Smooth muscle cell (in vitro differentiated cells): Measurements from ENCODE around the gene ESR2. TPM values are rescaled to one million over a fixed set of nuclear protein-coding genes. Genes with fewer than 3 reads are reported as not detected.

ENCODE experiments used
- DNase-seq: peaks from one replicate; lab custom pipeline; 2025; ENCODE audit not compliant: unreplicated experiment; lab: John Stamatoyannopoulos, UW
- H2AFZ ChIP-seq: fragments of 200-600 bp; sonication (generic); 2 replicates; pipeline ENCODE4 v1.6.0; 2016; ENCODE audit warnings: antibody characterized with exemption, low read depth, mild to moderate bottlenecking
- H3F3A ChIP-seq: fragments of 200-600 bp; sonication (generic); 2 replicates; pipeline ENCODE4 v1.6.0; 2017; ENCODE audit warnings: antibody characterized with exemption, low read depth
- H3K27ac ChIP-seq: fragments of 200-600 bp; sonication (generic); 2 replicates; pipeline ENCODE4 v1.5.1; 2016; ENCODE audit warnings: low read depth, mild to moderate bottlenecking
- H3K27me3 ChIP-seq: fragments of 200-600 bp; sonication (generic); 2 replicates; pipeline ENCODE4 v1.6.1; 2016; ENCODE audit warnings: low read depth, mild to moderate bottlenecking
- H3K36me3 ChIP-seq: fragments of 200-600 bp; sonication (generic); 2 replicates; pipeline ENCODE4 v1.5.1; 2016; ENCODE audit warnings: low read depth
- H3K4me1 ChIP-seq: fragments of 200-600 bp; sonication (generic); 2 replicates; pipeline ENCODE4 v1.5.1; 2016; ENCODE audit warnings: low read depth
- H3K4me2 ChIP-seq: fragments of 200-600 bp; sonication (generic); 2 replicates; pipeline ENCODE4 v1.6.0; 2016; ENCODE audit warnings: mild to moderate bottlenecking
- H3K4me3 ChIP-seq: fragments of 200-600 bp; sonication (generic); 2 replicates; pipeline ENCODE4 v1.5.1; 2016; ENCODE audit warnings: mild to moderate bottlenecking
- H3K79me2 ChIP-seq: fragments of 200-600 bp; sonication (generic); 2 replicates; pipeline ENCODE4 v1.6.0; 2016; ENCODE audit warnings: low read depth, mild to moderate bottlenecking
- H3K9ac ChIP-seq: fragments of 200-600 bp; sonication (generic); 2 replicates; pipeline ENCODE4 v1.6.0; 2016; ENCODE audit warnings: low read depth
- H3K9me3 ChIP-seq: fragments of 200-600 bp; sonication (generic); replicated peaks from 2 replicates; pipeline ENCODE4 v1.5.1; 2016; ENCODE audit warnings: low read depth
- H4K20me1 ChIP-seq: fragments of 200-600 bp; sonication (generic); 2 replicates; pipeline ENCODE4 v1.6.0; 2016; ENCODE audit warnings: low read depth
- CTCF ChIP-seq: fragments of 200-600 bp; sonication (generic); IDR thresholded peaks from 2 replicates; pipeline ENCODE4 v1.5.1; 2017; ENCODE audit warnings: borderline replicate concordance, mild to moderate bottlenecking, antibody characterized with exemption; ENCODE audit not compliant: insufficient read depth, poor library complexity, severe bottlenecking
- WGBS: methylation state at CpG from one replicate; pipeline ENCODE4 v1.1.7; 2016; ENCODE audit warnings: low lambda C conversion rate; 5-methylcytosine and 5-hydroxymethylcytosine counted together
- polyA plus RNA-seq: library from polyadenylated mRNA; unstranded; fragments of >200 nt; fragmentation: Nextera tagmentation; extraction: Ambion mirVana; gene quantifications from 2 replicates; pipeline ENCODE4 v1.2.1, GENCODE V29; 2016
- total RNA-seq: library from RNA; depleted of rRNA; stranded (reverse); fragments of >200 nt; gene quantifications from 2 replicates; pipeline ENCODE4 v1.2.3, GENCODE V29; 2014

ESR2 gene
- total and polyA plus RNA-seq, 2 experiments from 2014 or later, result not detected

GRCh38 chr14:64215978-64216377 is 78.2 kb downstream of the ESR2 start:
- Histone ChIP-seq H3K27me3 (no peaks in the 10 kb centered on the region), H2AFZ (no peak overlapping the region), H3F3A (peaks cover 14% of the 10 kb centered on the region), H3K79me2 (no peaks in the 10 kb centered on the region), H4K20me1 (no peaks in the 10 kb centered on the region), H3K9ac (no peak overlapping the region), H3K4me3 (no peak overlapping the region), H3K27ac (no peak overlapping the region), H3K4me2 (no peak overlapping the region), H3K36me3 (no peaks in the 10 kb centered on the region), H3K9me3 (no peaks in the 10 kb centered on the region), H3K4me1 (peaks cover 5% of the 10 kb centered on the region)
- DNase-seq, result no peak
- no peak for TF ChIP-seq CTCF
- WGBS, result 86% methylated on average over 13 of the region's 13 CpGs

GRCh38 chr14:64215274-64215673 is 78.9 kb downstream of the ESR2 start:
- no peaks in the 10 kb centered on the region for H4K20me1 ChIP-seq
- H3K9ac ChIP-seq, result no peak overlapping the region
- no peaks in the 10 kb centered on the region for H3K27me3 ChIP-seq
- H3K27ac ChIP-seq, result no peak overlapping the region
- 96% methylated on average over 10 of the region's 10 CpGs for WGBS
- TF ChIP-seq CTCF, result no peak
- no peaks in the 10 kb centered on the region for H3K9me3 ChIP-seq
- H2AFZ ChIP-seq, result no peak overlapping the region
- no peak overlapping the region for H3K4me3 ChIP-seq
- no peak overlapping the region for H3K4me2 ChIP-seq
- H3F3A ChIP-seq, result peaks cover 14% of the 10 kb centered on the region
- DNase-seq, result no peak
- H3K36me3 ChIP-seq, result no peaks in the 10 kb centered on the region
- H3K79me2 ChIP-seq, result no peaks in the 10 kb centered on the region
- peaks cover 5% of the 10 kb centered on the region for H3K4me1 ChIP-seq

GRCh38 chr14:64213853-64214570 is 80.2 kb downstream of the ESR2 start:
- Histone ChIP-seq H3K27me3 (no peaks in the 10 kb centered on the region), H3K4me3 (no peak overlapping the region), H3K9me3 (no peaks in the 10 kb centered on the region), H2AFZ (no peak overlapping the region), H3K4me1 (peaks cover 5% of the 10 kb centered on the region), H3K27ac (peak overlapping the region; percentile 85), H3F3A (peaks cover 14% of the 10 kb centered on the region), H4K20me1 (no peaks in the 10 kb centered on the region), H3K79me2 (no peaks in the 10 kb centered on the region), H3K9ac (peak overlapping the region; percentile 34), H3K4me2 (peak overlapping the region; percentile 7), H3K36me3 (no peaks in the 10 kb centered on the region)
- no peak for TF ChIP-seq CTCF
- 91% methylated on average over 15 of the region's 15 CpGs for WGBS
- DNase-seq, result no peak

- H3K79me2 ChIP-seq, result no peaks in the 10 kb centered on the region
- 68% methylated on average over 5 of the region's 5 CpGs for WGBS
- H3K36me3 ChIP-seq, result no peaks in the 10 kb centered on the region
- H3F3A ChIP-seq, result peaks cover 14% of the 10 kb centered on the region
- H3K27me3 ChIP-seq, result no peaks in the 10 kb centered on the region
- no peak overlapping the region for H2AFZ ChIP-seq
- no peaks in the 10 kb centered on the region for H4K20me1 ChIP-seq
- H3K4me2 ChIP-seq, result peak overlapping the region; percentile 7
- H3K27ac ChIP-seq, result peak overlapping the region; percentile 85
- no peak for DNase-seq
- H3K4me3 ChIP-seq, result no peak overlapping the region
- no peaks in the 10 kb centered on the region for H3K9me3 ChIP-seq
- TF ChIP-seq CTCF, result no peak
- H3K9ac ChIP-seq, result peak overlapping the region; percentile 34
- H3K4me1 ChIP-seq, result peaks cover 5% of the 10 kb centered on the region
Measured at GRCh38 chr14:64213086-64213485, 81.1 kb downstream of the ESR2 start.
